Measurements from ENCODE around the gene KRTAP10-2. TPM values are rescaled to one million over a fixed set of nuclear protein-coding genes. Genes with fewer than 3 reads are reported as not detected.
"Not testable (repeated sequence)": the region's sequence is repeated elsewhere in the genome, so short reads cannot be mapped to it uniquely, and the experiment has no call there.

KRTAP10-2 gene
- total RNA-seq, 4 donors from 2014 or later, result 9.3 TPM; not detected in 3

DNA sequence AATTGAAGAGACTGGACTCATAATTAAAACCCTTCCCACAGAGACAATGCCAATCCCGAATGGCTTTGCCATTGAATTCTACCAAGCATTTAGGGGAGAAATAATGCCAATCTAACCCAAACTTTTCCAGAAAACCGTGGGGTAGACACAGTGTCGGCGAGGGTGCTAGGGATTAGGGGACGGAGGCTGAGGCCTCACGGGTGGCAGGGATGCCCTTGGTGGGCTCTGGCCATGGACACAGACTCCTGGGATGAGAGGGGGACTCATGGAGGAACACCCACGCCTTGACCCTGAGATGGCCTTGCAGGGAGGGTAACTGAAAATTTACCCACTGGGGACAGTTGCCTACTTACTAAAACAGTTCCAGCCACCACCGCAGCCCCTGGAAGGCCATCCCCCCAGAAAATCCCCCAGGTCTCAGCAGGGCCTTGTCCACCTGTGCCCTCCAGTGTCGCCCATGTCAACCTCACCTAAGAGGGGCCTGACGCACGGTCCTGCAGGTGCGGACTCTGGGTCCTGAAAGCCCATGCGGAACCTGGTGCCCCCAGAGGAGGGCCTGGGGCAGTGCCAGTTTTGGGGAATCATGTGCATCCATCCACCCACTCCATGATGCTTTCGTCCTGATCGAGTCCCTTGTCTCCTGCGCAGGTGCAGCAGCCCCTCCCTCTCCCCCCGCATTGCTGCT lies 27.2 kb upstream of the KRTAP10-2 start:
- 89 to 94% methylated on average over 14 of the region's 17 CpGs for WGBS, 2 donors
- TF ChIP-seq, protein P1, sequence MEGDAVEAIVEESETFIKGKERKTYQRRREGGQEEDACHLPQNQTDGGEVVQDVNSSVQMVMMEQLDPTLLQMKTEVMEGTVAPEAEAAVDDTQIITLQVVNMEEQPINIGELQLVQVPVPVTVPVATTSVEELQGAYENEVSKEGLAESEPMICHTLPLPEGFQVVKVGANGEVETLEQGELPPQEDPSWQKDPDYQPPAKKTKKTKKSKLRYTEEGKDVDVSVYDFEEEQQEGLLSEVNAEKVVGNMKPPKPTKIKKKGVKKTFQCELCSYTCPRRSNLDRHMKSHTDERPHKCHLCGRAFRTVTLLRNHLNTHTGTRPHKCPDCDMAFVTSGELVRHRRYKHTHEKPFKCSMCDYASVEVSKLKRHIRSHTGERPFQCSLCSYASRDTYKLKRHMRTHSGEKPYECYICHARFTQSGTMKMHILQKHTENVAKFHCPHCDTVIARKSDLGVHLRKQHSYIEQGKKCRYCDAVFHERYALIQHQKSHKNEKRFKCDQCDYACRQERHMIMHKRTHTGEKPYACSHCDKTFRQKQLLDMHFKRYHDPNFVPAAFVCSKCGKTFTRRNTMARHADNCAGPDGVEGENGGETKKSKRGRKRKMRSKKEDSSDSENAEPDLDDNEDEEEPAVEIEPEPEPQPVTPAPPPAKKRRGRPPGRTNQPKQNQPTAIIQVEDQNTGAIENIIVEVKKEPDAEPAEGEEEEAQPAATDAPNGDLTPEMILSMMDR (IDR thresholded peaks at IDR 0.05), result no peak
- no peak for TF ChIP-seq POLR2A (IDR thresholded peaks at IDR 0.05)
- H3K4me3 ChIP-seq (ENCODE audit: low read depth, poor library complexity, severe bottlenecking), result no peak overlapping the region
- peak in 1 of 2 donors; percentile 71 for DNase-seq (ENCODE audit: low spot score in 2 of 2)
- intact Hi-C loops (cut with DNase I; ENCODE audit: low total_unique reads), result no loop called here

DNA sequence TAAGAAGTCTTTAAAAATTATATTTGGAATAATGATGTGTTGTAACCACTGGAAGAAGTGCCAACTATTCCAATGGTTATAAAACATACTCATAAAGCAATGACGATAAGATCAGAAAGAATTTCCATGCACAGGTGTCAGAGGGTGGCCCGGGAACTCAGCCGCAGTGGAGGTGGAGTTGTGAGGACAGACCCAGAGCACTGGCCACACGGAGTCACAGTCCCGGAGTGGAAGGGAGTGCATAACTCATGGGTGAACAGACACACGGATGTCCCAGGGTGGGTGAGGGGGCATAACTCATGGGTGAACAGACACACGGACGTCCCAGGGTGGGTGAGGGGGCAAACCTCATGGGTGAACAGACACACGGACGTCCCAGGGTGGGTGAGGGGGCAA lies 24.7 kb upstream of the KRTAP10-2 start:
- 82 to 84% methylated on average over 8 to 10 of the region's 10 CpGs for WGBS, 2 donors

DNA sequence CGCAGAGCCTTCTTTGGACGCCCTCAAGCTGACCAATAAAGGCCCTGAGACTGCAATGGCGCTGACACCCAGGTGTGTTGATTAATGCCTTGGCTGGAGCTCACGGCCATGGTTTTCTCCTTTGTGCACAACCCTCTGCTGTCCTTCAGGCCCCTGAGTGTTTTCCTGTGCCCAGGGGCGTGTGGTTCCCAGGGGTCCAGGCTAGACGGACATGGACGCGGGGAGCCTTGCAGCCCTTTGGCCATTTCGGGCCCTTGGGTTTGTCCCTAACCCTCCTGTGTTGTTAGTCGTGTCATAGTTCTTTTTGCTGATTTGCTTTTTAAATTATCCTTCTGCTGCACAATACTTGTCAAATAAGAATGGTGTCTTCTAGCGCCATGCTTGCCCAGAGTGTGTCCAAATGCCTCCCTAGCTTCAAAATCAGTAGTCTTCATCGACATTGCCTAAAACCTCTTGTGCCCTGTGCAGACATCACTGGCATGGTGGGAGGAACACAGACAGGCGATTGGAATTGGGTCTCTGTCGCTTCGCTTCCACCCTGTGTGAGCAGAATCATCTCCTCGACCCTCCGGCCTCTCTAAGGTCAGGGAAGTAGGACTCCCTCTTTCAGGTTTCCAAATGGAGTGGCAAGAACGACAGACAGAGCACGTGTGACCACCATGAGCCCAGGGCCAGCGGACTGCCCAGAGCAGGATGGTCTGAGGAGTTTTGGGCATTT lies 24.2 kb upstream of the KRTAP10-2 start:
- H3K4me3 ChIP-seq (ENCODE audit: low read depth, poor library complexity, severe bottlenecking), result no peak overlapping the region
- TF ChIP-seq POLR2A (IDR thresholded peaks at IDR 0.05), result no peak
- TF ChIP-seq, protein P1 (IDR thresholded peaks at IDR 0.05), result no peak
- DNase-seq (ENCODE audit: low spot score in 2 of 2), result peak in 1 of 2 donors; percentile 63
- 87 to 91% methylated on average over 20 of the region's 20 CpGs for WGBS, 2 donors
- intact Hi-C loops (cut with DNase I; ENCODE audit: low total_unique reads), result no loop called here

More for the DNA sequence above, 24.7 kb upstream of the KRTAP10-2 start:
- DNase-seq (ENCODE audit: low spot score in 2 of 2), result peak in 1 of 2 donors; percentile 62
- H3K4me3 ChIP-seq (ENCODE audit: low read depth, poor library complexity, severe bottlenecking), result no peak overlapping the region
- intact Hi-C loops (cut with DNase I; ENCODE audit: low total_unique reads), result no loop called here
- TF ChIP-seq, protein P1 (IDR thresholded peaks at IDR 0.05), result no peak
- no peak for TF ChIP-seq POLR2A (IDR thresholded peaks at IDR 0.05)

DNA sequence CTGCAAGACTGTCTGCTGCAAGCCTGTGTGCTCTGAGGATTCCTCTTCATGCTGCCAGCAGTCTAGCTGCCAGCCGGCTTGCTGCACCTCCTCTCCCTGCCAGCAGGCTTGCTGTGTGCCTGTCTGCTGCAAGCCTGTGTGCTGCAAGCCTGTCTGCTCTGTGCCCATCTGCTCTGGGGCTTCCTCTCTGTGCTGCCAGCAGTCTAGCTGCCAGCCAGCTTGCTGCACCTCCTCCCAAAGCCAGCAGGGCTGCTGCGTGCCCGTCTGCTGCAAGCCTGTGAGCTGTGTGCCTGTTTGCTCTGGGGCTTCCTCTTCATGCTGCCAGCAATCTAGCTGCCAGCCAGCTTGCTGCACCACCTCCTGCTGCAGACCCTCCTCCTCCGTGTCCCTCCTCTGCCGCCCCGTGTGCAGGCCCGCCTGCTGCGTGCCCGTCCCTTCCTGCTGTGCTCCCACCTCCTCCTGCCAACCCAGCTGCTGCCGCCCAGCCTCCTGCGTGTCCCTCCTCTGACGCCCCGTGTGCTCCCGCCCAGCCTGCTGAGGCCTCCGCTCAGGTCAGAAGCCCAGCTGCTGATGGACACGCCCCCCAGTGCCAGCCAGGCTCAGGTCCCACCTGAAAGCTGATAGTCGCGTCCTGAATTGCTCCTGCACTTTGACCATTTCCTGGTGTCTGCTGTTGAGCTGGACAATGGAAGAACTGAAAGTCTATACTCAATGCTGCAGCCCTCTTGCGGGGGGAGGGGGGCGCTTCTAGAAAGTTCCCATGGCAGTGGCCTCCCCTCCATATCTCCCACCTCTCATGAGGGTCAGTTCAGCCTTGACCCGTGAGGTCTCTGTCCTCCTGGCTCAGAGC lies 23.4 kb upstream of the KRTAP10-2 start:
- H3K4me3 ChIP-seq (ENCODE audit: low read depth, poor library complexity, severe bottlenecking), result no peak overlapping the region
- DNase-seq (ENCODE audit: low spot score in 2 of 2), result peak in 1 of 2 donors; percentile 46
- TF ChIP-seq POLR2A (IDR thresholded peaks at IDR 0.05), result no peak
- TF ChIP-seq, protein P1 (IDR thresholded peaks at IDR 0.05), result no peak
- 31 to 57% methylated on average over 8 to 21 of the region's 21 CpGs for WGBS, 2 donors
- intact Hi-C loops (cut with DNase I; ENCODE audit: low total_unique reads), result no loop called here

DNA sequence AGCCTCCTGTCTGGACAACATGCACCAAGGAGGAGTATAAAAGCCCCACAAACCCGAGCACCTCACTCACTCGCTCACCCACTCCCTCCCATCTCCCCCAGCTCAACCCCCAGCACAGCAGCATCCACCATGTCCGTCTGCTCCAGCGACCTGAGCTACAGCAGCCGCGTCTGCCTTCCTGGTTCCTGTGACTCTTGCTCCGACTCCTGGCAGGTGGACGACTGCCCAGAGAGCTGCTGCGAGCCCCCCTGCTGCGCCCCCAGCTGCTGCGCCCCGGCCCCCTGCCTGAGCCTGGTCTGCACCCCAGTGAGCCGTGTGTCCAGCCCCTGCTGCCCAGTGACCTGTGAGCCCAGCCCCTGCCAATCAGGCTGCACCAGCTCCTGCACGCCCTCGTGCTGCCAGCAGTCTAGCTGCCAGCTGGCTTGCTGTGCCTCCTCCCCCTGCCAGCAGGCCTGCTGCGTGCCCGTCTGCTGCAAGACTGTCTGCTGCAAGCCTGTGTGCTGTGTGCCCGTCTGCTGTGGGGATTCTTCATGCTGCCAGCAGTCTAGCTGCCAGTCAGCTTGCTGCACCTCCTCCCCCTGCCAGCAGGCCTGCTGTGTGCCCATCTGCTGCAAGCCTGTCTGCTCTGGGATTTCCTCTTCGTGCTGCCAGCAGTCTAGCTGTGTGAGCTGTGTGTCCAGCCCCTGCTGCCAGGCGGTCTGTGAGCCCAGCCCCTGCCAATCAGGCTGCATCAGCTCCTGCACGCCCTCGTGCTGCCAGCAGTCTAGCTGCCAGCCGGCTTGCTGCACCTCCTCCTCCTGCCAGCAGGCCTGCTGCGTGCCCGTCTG lies 22.5 kb upstream of the KRTAP10-2 start, which contains the start of gene KRTAP10-4:
KRTAP10-4 (plus strand) TSS at position 100 of the 827 bp plus-strand sequence; CDS start at position 130, 30 bp downstream.
- H3K4me3 ChIP-seq (ENCODE audit: low read depth, poor library complexity, severe bottlenecking); intact Hi-C loops (cut with DNase I; ENCODE audit: low total_unique reads): not testable (repeated sequence)
- peak in 1 of 2 donors; percentile 76 for DNase-seq (ENCODE audit: low spot score in 2 of 2)
- WGBS, 2 donors, result 52 to 58% methylated on average over 11 to 23 of the region's 25 CpGs
